ENCODE data around the gene MAOB. TPM values are rescaled to one million over a fixed set of nuclear protein-coding genes. Genes with fewer than 3 reads are reported as not detected.

Gene MAOB
- total RNA-seq, 2 donors from 2014 or later = 0.46 to 0.73 TPM

GRCh38 chrX:43881410-43882293 lies 598 bp downstream of the MAOB start:
- Mint-ChIP-seq H3K9me3 (peaks cover 52% of the 10 kb centered on the region), H3K4me1 (no peaks in the 10 kb centered on the region), H3K36me3 (ENCODE audit: low read depth) (no peaks in the 10 kb centered on the region), H3K27me3 (ENCODE audit: insufficient read depth) (peaks cover 40% of the 10 kb centered on the region), H3K4me3 (peak overlapping the region; percentile 35), H3K27ac (no peak overlapping the region)
- no peak for TF ChIP-seq CTCF (conservative IDR thresholded peaks at IDR 0.05)
- Histone ChIP-seq H3K4me3 (ENCODE audit: low read length) (no peak overlapping the region), H3K36me3 (ENCODE audit: control insufficient read depth, insufficient read depth, low read length) (no peaks in the 10 kb centered on the region), H3K27me3 (ENCODE audit: control insufficient read depth, insufficient read depth, low read length, poor library complexity, severe bottlenecking) (peaks cover 25% of the 10 kb centered on the region), H3K4me1 (ENCODE audit: control insufficient read depth, insufficient read depth, low read length) (no peaks in the 10 kb centered on the region), H3K27ac (ENCODE audit: low read depth, low read length) (no peak overlapping the region), H3K9ac (ENCODE audit: extremely low read depth, low read length, poor library complexity, severe bottlenecking) (no peak overlapping the region), H3K9me3 (ENCODE audit: control insufficient read depth, low read length) (no peaks in the 10 kb centered on the region)
- WGBS, 2 experiments (ENCODE audit: insufficient coverage in 1 of 2, insufficient read length in 1 of 2) = 57 to 90% methylated on average over 2 to 28 of the region's 34 CpGs
- no peak for DNase-seq

- Histone ChIP-seq H3K4me1 (ENCODE audit: control insufficient read depth, insufficient read depth, low read length) (no peaks in the 10 kb centered on the region), H3K36me3 (ENCODE audit: control insufficient read depth, insufficient read depth, low read length) (no peaks in the 10 kb centered on the region), H3K27ac (ENCODE audit: low read depth, low read length) (no peak overlapping the region), H3K4me3 (ENCODE audit: low read length) (no peak overlapping the region), H3K9me3 (ENCODE audit: control insufficient read depth, low read length) (no peaks in the 10 kb centered on the region), H3K27me3 (ENCODE audit: control insufficient read depth, insufficient read depth, low read length, poor library complexity, severe bottlenecking) (peaks cover 25% of the 10 kb centered on the region), H3K9ac (ENCODE audit: extremely low read depth, low read length, poor library complexity, severe bottlenecking) (no peak overlapping the region)
- no peak for DNase-seq
- Mint-ChIP-seq H3K27ac (no peak overlapping the region), H3K9me3 (peaks cover 49% of the 10 kb centered on the region), H3K4me3 (no peak overlapping the region), H3K27me3 (ENCODE audit: insufficient read depth) (peaks cover 40% of the 10 kb centered on the region), H3K36me3 (ENCODE audit: low read depth) (no peaks in the 10 kb centered on the region), H3K4me1 (no peaks in the 10 kb centered on the region)
- WGBS, 2 experiments (ENCODE audit: insufficient coverage in 1 of 2, insufficient read length in 1 of 2) = 86 to 100% methylated on average over 1 to 2 of the region's 2 CpGs
- TF ChIP-seq CTCF (conservative IDR thresholded peaks at IDR 0.05) = no peak
Measured at GRCh38 chrX:43880425-43880824, 1.8 kb downstream of the MAOB start.

GRCh38 chrX:43878906-43879526 lies 3.2 kb downstream of the MAOB start:
- H3K36me3 Mint-ChIP-seq (ENCODE audit: low read depth) = no peaks in the 10 kb centered on the region
- no peak for DNase-seq
- no peak for TF ChIP-seq CTCF (conservative IDR thresholded peaks at IDR 0.05)
- Histone ChIP-seq H3K4me3 (ENCODE audit: low read length) (no peak overlapping the region), H3K27ac (ENCODE audit: low read depth, low read length) (no peak overlapping the region), H3K27me3 (ENCODE audit: control insufficient read depth, insufficient read depth, low read length, poor library complexity, severe bottlenecking) (peaks cover 25% of the 10 kb centered on the region), H3K9ac (ENCODE audit: extremely low read depth, low read length, poor library complexity, severe bottlenecking) (no peak overlapping the region), H3K36me3 (ENCODE audit: control insufficient read depth, insufficient read depth, low read length) (no peaks in the 10 kb centered on the region), H3K9me3 (ENCODE audit: control insufficient read depth, low read length) (no peaks in the 10 kb centered on the region), H3K4me1 (ENCODE audit: control insufficient read depth, insufficient read depth, low read length) (no peaks in the 10 kb centered on the region)
- peaks cover 49% of the 10 kb centered on the region for H3K9me3 Mint-ChIP-seq
- 90 to 100% methylated on average over 1 to 6 of the region's 6 CpGs for WGBS, 2 experiments (ENCODE audit: insufficient coverage in 1 of 2, insufficient read length in 1 of 2)
- H3K27me3 Mint-ChIP-seq (ENCODE audit: insufficient read depth) = peaks cover 38% of the 10 kb centered on the region
- no peaks in the 10 kb centered on the region for H3K4me1 Mint-ChIP-seq
- H3K27ac Mint-ChIP-seq = no peak overlapping the region
- no peak overlapping the region for H3K4me3 Mint-ChIP-seq
